WTC11 (cell line): ENCODE results near the gene TMEM212. TPM values are rescaled to one million over a fixed set of nuclear protein-coding genes. Genes with fewer than 3 reads are reported as not detected.

Source experiments
- total RNA-seq: library from RNA; stranded (reverse); gene quantifications from 3 replicates; pipeline ENCODE4 v1.2.3, GENCODE V29; 2021

Gene TMEM212
- total RNA-seq, 1 experiment from 2014 or later: not detected

Other genes starting within 250 kb of the TMEM212 start
- gene PLD1, start 32.9 kb upstream of the TMEM212 start, total RNA-seq: 3.2 to 4.0 TPM (median 3.6 TPM) in 3 replicates
- gene FNDC3B, start 196.2 kb downstream of the TMEM212 start, total RNA-seq: 40.7 to 44.5 TPM (median 42.8 TPM) in 3 replicates